GM12801 (cell line): ENCODE data around the gene FKBP6.

Source experiments
- TF ChIP-seq, protein P1 (sequence below): IDR thresholded peaks from one replicate; pipeline ENCODE4 v1.5.1; 2011; ENCODE audit warnings: control low read depth; ENCODE audit not compliant: insufficient read length; ENCODE audit errors: extremely low read depth

Gene FKBP6

DNA sequence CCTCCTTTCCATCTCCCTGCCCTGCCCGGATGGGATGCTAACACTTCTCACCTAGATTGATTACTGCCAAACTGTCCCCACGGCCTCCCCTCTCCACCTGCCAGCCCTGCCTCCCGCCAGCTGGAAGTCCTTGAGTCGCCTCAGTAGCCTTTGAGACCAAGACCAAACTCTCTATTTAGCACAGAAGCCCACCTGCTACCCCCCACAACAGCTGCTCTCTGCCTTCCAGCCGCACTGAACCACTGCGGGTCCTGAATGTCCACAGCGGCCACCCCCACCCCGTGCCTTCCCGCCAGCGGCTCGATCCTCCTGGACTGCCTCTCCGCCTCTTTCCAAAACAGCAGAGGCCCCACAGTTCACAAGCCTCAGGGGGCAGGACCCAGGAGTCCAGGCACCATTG, 39.0 kb downstream of the FKBP6 start:
- TF ChIP-seq, protein P1, sequence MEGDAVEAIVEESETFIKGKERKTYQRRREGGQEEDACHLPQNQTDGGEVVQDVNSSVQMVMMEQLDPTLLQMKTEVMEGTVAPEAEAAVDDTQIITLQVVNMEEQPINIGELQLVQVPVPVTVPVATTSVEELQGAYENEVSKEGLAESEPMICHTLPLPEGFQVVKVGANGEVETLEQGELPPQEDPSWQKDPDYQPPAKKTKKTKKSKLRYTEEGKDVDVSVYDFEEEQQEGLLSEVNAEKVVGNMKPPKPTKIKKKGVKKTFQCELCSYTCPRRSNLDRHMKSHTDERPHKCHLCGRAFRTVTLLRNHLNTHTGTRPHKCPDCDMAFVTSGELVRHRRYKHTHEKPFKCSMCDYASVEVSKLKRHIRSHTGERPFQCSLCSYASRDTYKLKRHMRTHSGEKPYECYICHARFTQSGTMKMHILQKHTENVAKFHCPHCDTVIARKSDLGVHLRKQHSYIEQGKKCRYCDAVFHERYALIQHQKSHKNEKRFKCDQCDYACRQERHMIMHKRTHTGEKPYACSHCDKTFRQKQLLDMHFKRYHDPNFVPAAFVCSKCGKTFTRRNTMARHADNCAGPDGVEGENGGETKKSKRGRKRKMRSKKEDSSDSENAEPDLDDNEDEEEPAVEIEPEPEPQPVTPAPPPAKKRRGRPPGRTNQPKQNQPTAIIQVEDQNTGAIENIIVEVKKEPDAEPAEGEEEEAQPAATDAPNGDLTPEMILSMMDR: no peak

DNA sequence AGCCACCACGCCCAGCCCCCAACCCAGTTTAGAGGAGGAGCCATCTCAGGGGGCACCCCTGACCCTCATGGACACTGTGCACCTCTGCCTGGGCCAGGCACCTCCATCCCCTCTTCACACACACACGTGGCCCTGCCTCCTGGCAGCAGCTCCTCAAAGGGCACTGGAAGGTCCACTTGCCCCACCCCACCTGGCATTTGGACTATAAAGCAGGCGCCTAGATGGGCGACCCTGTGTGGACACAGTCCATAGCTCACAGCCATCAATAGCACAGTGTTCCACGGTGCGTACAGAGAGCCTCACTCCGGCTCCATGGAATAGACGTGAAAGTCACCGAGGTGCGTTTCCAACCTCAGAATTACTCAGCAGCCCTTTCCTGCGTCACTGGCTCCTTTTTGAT, 41.0 kb downstream of the FKBP6 start:
- TF ChIP-seq, protein P1: no peak

- TF ChIP-seq, protein P1: no peak
Measured at GRCh38 chr7:73369622-73370021, 41.7 kb downstream of the FKBP6 start.

DNA sequence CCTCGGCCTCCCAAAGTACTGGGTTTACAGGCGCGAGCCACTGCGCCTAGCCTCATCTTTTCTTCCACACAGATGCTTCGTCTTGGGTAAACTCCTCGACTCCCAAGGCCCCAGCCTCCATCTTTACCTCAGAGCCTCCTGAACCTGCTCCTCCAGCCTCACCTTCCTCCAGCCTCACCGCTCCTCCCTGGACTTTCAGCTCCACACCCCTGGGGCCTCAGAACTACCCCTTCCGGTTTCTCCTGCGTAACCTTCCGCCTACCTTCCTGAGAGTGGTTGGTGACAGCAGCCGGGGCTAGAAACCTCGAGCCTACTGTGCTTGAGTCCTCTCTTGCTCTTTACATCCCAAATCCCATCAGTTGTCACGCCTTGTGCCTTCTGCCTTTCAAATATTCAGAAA, 45.8 kb downstream of the FKBP6 start:
- TF ChIP-seq, protein P1: no peak

GRCh38 chr7:73376671-73377412, 48.9 kb downstream of the FKBP6 start:
- TF ChIP-seq, protein P1: no peak

DNA sequence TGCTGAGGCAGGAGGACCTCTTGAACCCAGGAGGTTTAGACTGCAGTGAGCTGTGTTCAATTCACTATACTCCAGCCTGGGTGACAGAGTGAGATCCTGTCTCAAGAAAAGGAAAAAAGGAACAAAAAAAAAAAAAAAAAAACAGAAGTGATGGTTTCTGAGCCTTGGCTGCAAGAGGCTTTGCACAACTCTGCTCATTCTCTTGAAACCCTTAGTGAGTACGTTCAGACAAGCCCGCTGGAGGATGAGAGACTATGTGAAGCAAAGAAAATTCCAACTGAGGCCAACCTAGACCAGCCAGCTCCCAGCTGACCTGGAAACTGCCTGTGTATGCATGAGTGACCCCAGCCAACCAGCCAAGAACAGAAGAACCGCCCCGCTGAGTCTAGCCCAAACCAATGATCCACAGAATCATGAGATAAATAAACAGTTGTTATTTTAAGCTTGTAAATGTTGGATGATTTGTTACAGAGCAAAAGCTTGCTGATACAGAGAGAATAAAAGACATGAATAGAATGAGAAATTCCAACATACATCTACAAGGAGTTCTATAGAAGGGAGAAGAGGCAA, 55.1 kb downstream of the FKBP6 start:
- TF ChIP-seq, protein P1: no peak

DNA sequence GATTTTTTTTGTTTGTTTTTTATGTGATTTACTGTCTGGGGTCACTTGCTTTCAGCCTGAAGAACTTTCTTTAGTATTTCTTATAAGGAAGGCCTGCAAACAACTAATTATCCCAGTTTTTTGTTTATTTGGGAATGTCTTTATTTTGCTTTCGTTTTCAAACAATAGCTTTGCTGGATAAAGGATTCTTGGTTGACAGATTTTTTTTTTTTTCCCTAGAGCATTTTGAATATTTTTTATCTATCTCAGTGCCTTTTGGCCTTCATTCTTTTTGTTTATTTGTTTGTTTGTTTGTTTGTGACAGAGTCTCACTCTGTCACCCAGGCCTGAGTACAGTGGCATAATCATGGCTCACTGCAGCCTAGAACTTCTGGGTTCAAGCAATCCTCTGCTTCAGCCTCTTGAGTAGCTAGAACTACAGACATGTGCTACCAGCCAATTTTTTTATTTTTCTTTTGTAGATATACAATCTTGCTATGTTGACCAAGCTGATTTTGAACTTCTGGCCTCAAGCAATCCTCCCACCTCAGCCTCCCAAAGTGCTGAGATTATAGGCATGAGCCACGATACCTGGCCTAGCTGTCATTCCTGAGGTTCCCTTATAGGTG, 59.4 kb downstream of the FKBP6 start:
- TF ChIP-seq, protein P1: no peak
